Liver (tissue), 9 donors: ENCODE results near the gene TTI1. TPM values are rescaled to one million over a fixed set of nuclear protein-coding genes. Genes with fewer than 3 reads are reported as not detected.

ENCODE experiments used
- DNase-seq: peaks from one replicate; pipeline ENCODE4 v3.0.0-alpha.2; 2017; ENCODE audit warnings: low spot score
- H3K27ac ChIP-seq, 2 donors: one replicate each; pipeline ENCODE4 v1.7.0; 2013; ENCODE audit warnings: inconsistent platforms in 2 of 2, low read length in 2 of 2, control low read depth in 1 of 2, low read depth in 1 of 2, mild to moderate bottlenecking in 1 of 2
- H3K27me3 ChIP-seq, 4 donors: one replicate each; pipeline versions ENCODE4 v1.6.1 to v1.7.0; 2013; ENCODE audit warnings: low read length in 3 of 4, inconsistent platforms in 1 of 4, mild to moderate bottlenecking in 1 of 4, moderate library complexity in 1 of 4; ENCODE audit not compliant: control insufficient read depth in 4 of 4, insufficient read depth in 4 of 4
- H3K36me3 ChIP-seq, 4 donors: one replicate each; pipeline versions ENCODE4 v1.6.1 to v1.7.0; 2013; ENCODE audit warnings: low read length in 3 of 4, mild to moderate bottlenecking in 3 of 4, low read depth in 1 of 4, moderate library complexity in 1 of 4; ENCODE audit not compliant: control insufficient read depth in 4 of 4, insufficient read depth in 3 of 4
- H3K4me1 ChIP-seq, 4 donors: one replicate each; pipeline versions ENCODE4 v1.6.1 to v1.7.0; 2013; ENCODE audit warnings: low read length in 3 of 4, mild to moderate bottlenecking in 3 of 4, moderate library complexity in 1 of 4; ENCODE audit not compliant: control insufficient read depth in 4 of 4, insufficient read depth in 4 of 4
- H3K4me3 ChIP-seq, 3 donors: one replicate each; pipeline versions ENCODE4 v1.6.1 to v1.7.0; 2013; ENCODE audit warnings: low read length in 3 of 3, control low read depth in 1 of 3, low read depth in 1 of 3, mild to moderate bottlenecking in 1 of 3
- H3K9ac ChIP-seq, 2 donors: one replicate each; pipeline ENCODE4 v1.7.0; 2013; ENCODE audit warnings: low read length in 2 of 2, mild to moderate bottlenecking in 2 of 2, moderate library complexity in 2 of 2, control low read depth in 1 of 2, low read depth in 1 of 2
- H3K9me3 ChIP-seq, 4 donors: one replicate each; pipeline versions ENCODE4 v1.6.1 to v1.7.0; 2013; ENCODE audit warnings: low read length in 3 of 4; ENCODE audit not compliant: control insufficient read depth in 4 of 4
- EGR1 ChIP-seq, 2 donors: IDR thresholded peaks; 2 replicates each; pipeline ENCODE4 v1.6.1; 2016 to 2018; ENCODE audit warnings: antibody characterized with exemption in 2 of 2, low read depth in 2 of 2
- FOXA1 ChIP-seq: IDR thresholded peaks from 2 replicates; pipeline ENCODE4 v1.6.1; 2016; ENCODE audit warnings: antibody characterized with exemption
- GABPA ChIP-seq, 2 donors: IDR thresholded peaks in 1 of 2; conservative IDR thresholded peaks in 1 of 2; 2 replicates each; pipeline ENCODE4 v1.6.1; 2016; ENCODE audit warnings: antibody characterized with exemption in 2 of 2, mild to moderate bottlenecking in 1 of 2, moderate library complexity in 1 of 2
- HNF4A ChIP-seq, 2 donors: conservative IDR thresholded peaks; 2 replicates each; pipeline ENCODE4 v1.6.1; 2016; ENCODE audit warnings: antibody characterized with exemption in 2 of 2, mild to moderate bottlenecking in 2 of 2
- HNF4G ChIP-seq: IDR thresholded peaks from 2 replicates; pipeline ENCODE4 v1.6.1; 2016; ENCODE audit warnings: antibody characterized with exemption
- JUND ChIP-seq, 2 donors: IDR thresholded peaks; 2 replicates each; pipeline ENCODE4 v1.6.1; 2016; ENCODE audit warnings: antibody characterized with exemption in 2 of 2
- NR2F2 ChIP-seq: IDR thresholded peaks from 2 replicates; pipeline ENCODE4 v1.6.1; 2016; ENCODE audit warnings: antibody characterized with exemption
- RAD21 ChIP-seq, 2 donors: IDR thresholded peaks; 2 replicates each; pipeline ENCODE4 v1.6.1; 2016; ENCODE audit warnings: antibody characterized with exemption in 2 of 2, mild to moderate bottlenecking in 2 of 2
- REST ChIP-seq: IDR thresholded peaks from 2 replicates; pipeline ENCODE4 v1.6.1; 2016; ENCODE audit warnings: antibody characterized with exemption, mild to moderate bottlenecking
- RXRA ChIP-seq, 2 donors: IDR thresholded peaks; 2 replicates each; pipeline ENCODE4 v1.6.1; 2017 to 2018; ENCODE audit warnings: antibody characterized with exemption in 2 of 2, mild to moderate bottlenecking in 1 of 2
- TAF1 ChIP-seq: conservative IDR thresholded peaks from 2 replicates; pipeline ENCODE4 v1.6.1; 2016; ENCODE audit warnings: antibody characterized with exemption, mild to moderate bottlenecking
- YY1 ChIP-seq: IDR thresholded peaks from 2 replicates; pipeline ENCODE4 v1.6.1; 2016; ENCODE audit warnings: antibody characterized with exemption, mild to moderate bottlenecking
- WGBS: extraction: QIAGEN DNeasy Blood & Tissue Kit; methylation state at CpG from one replicate; pipeline ENCODE4 v1.1.7; 2013; 5-methylcytosine and 5-hydroxymethylcytosine counted together
- polyA plus RNA-seq, 2 donors: library from polyadenylated mRNA; stranded (reverse) in 1 of 2; unstranded in 1 of 2; fragments of 200-250 nt in 1 of 2; fragments of >200 nt in 1 of 2; fragmentation: Nextera tagmentation in 1 of 2; extraction: Ambion mirVana in 1 of 2; gene quantifications; one replicate each; pipeline versions ENCODE4 v1.2.1 to v1.2.3, GENCODE V29; 2013 to 2015
- total RNA-seq, 2 donors: library from RNA; depleted of rRNA; stranded (reverse); fragments of >200 nt; gene quantifications; one replicate each; pipeline ENCODE4 v1.2.3, GENCODE V29; 2014
- TF ChIP-seq, protein P1 (sequence below): IDR thresholded peaks from 2 replicates; pipeline ENCODE4 v1.6.1; 2016; ENCODE audit warnings: antibody characterized with exemption
- TF ChIP-seq, protein P2 (sequence below): fragments of 150-350 bp; IDR thresholded peaks from 2 replicates; pipeline ENCODE4 v1.5.1; 2017; ENCODE audit warnings: improper control_type of control experiment, low read depth, low read length; ENCODE audit not compliant: missing input control
- TF ChIP-seq, protein P3 (sequence below): IDR thresholded peaks from 2 replicates; pipeline ENCODE4 v1.6.1; 2016; ENCODE audit warnings: antibody characterized with exemption
- donor health status: healthy.
- donor health status: healthy.
- donor health status: healthy.
- donor health status: healthy.
- donor health status: healthy.

TTI1 gene
- total and polyA plus RNA-seq, 4 donors = 4.6 to 20.4 (median 11.3) TPM

GRCh38 chr20:38055848-38056247 lies 22.6 kb upstream of the TTI1 start:
- Histone ChIP-seq H3K9me3 (no peaks in the 10 kb centered on the region), H3K36me3 (peaks cover 0 to 21% (median 10%) of the 10 kb centered on the region in 4 donors), H3K27ac (no peak overlapping the region), H3K27me3 (no peaks in the 10 kb centered on the region), H3K4me1 (peaks cover 9 to 31% (median 25%) of the 10 kb centered on the region in 4 donors), H3K4me3 (no peak overlapping the region), H3K9ac (no peak overlapping the region)
- DNase-seq = no peak
- 92% methylated on average over 6 of the region's 6 CpGs for WGBS
- TF ChIP-seq HNF4A (conservative IDR thresholded peaks at IDR 0.05) (no peak), FOXA1 (no peak), YY1 (no peak), HNF4G (no peak), NR2F2 (no peak), TAF1 (no peak), JUND (IDR thresholded peaks at IDR 0.05) (no peak), GABPA (IDR thresholded peaks at IDR 0.05 in 1 of 2, conservative IDR thresholded peaks at IDR 0.05 in 1 of 2) (no peak), RXRA (IDR thresholded peaks at IDR 0.05) (no peak), EGR1 (IDR thresholded peaks at IDR 0.05; ENCODE audit: low read depth in 2 of 2) (no peak), RAD21 (IDR thresholded peaks at IDR 0.05) (no peak), REST (no peak)
- TF ChIP-seq, protein P1, sequence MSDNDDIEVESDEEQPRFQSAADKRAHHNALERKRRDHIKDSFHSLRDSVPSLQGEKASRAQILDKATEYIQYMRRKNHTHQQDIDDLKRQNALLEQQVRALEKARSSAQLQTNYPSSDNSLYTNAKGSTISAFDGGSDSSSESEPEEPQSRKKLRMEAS = no peak
- TF ChIP-seq, protein P2, sequence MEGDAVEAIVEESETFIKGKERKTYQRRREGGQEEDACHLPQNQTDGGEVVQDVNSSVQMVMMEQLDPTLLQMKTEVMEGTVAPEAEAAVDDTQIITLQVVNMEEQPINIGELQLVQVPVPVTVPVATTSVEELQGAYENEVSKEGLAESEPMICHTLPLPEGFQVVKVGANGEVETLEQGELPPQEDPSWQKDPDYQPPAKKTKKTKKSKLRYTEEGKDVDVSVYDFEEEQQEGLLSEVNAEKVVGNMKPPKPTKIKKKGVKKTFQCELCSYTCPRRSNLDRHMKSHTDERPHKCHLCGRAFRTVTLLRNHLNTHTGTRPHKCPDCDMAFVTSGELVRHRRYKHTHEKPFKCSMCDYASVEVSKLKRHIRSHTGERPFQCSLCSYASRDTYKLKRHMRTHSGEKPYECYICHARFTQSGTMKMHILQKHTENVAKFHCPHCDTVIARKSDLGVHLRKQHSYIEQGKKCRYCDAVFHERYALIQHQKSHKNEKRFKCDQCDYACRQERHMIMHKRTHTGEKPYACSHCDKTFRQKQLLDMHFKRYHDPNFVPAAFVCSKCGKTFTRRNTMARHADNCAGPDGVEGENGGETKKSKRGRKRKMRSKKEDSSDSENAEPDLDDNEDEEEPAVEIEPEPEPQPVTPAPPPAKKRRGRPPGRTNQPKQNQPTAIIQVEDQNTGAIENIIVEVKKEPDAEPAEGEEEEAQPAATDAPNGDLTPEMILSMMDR = no peak
- TF ChIP-seq, protein P3, sequence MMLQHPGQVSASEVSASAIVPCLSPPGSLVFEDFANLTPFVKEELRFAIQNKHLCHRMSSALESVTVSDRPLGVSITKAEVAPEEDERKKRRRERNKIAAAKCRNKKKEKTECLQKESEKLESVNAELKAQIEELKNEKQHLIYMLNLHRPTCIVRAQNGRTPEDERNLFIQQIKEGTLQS = no peak

DNA sequence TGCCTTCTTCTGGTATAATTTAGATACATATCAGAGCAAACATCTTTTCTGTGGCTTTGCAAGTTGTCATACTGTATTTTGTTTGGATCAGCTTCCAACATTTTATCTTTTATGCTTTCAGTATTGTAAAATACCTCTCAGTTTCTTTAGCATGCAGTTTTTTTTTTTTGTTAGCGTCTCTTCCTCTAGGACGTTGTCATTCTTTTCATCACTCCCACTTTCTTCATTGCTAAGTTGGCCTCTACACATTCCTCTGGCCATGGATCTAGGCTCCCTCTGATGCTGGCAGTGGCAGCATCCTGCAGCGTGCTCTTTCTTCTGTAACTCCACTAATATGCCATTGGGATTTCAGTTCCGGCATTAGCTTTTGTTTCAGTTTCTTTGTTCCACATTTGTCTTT lies 22.0 kb upstream of the TTI1 start:
- no peaks in the 10 kb centered on the region for H3K9me3 ChIP-seq
- H3K36me3 ChIP-seq = peaks cover 0 to 27% (median 10%) of the 10 kb centered on the region in 4 donors
- H3K27ac ChIP-seq = no peak overlapping the region
- TF ChIP-seq FOXA1 (no peak), EGR1 (IDR thresholded peaks at IDR 0.05; ENCODE audit: low read depth in 2 of 2) (no peak), RAD21 (IDR thresholded peaks at IDR 0.05) (no peak)
- H3K9ac ChIP-seq = no peak overlapping the region
- H3K4me1 ChIP-seq = peaks cover 6 to 25% (median 20%) of the 10 kb centered on the region in 4 donors
- whole genome bisulfite sequencing = 89% methylated on average over 4 of the region's 4 CpGs
- no peak overlapping the region for H3K4me3 ChIP-seq
- DNase-seq = no peak
- H3K27me3 ChIP-seq = no peaks in the 10 kb centered on the region
